GM23338 (cell line): ENCODE data around the gene B3GALNT1. TPM values are rescaled to one million over a fixed set of nuclear protein-coding genes. Genes with fewer than 3 reads are reported as not detected.

Experiments used
- ATAC-seq: fragments of 200-7000 bp; cut with Tn5 transposase; 3 replicates; pipeline ENCODE4 v1.9.1; 2020
- DNase-seq: peaks from one replicate; pipeline ENCODE4 v3.0.0-alpha.2; 2015; ENCODE audit warnings: low spot score
- H2AFZ ChIP-seq: fragments of 200-600 bp; sonication (generic); 2 replicates; pipeline ENCODE4 v1.8.0; 2016; ENCODE audit warnings: antibody characterized with exemption, mild to moderate bottlenecking, moderate library complexity
- H3F3A ChIP-seq: fragments of 200-600 bp; sonication (generic); replicated peaks from 2 replicates; pipeline ENCODE4 v1.8.0; 2017; ENCODE audit warnings: antibody characterized with exemption, mixed run types, low read depth
- H3K27ac ChIP-seq: fragments of 200-600 bp; sonication (generic); 2 replicates; pipeline ENCODE4 v1.6.1; 2016; ENCODE audit warnings: low read depth
- H3K27me3 ChIP-seq: fragments of 200-600 bp; sonication (generic); 2 replicates; pipeline ENCODE4 v1.8.0; 2016; ENCODE audit warnings: mild to moderate bottlenecking, mixed run types, moderate library complexity; ENCODE audit not compliant: insufficient read depth
- H3K36me3 ChIP-seq: fragments of 200-600 bp; sonication (generic); 2 replicates; pipeline ENCODE4 v1.8.0; 2016; ENCODE audit warnings: mild to moderate bottlenecking; ENCODE audit not compliant: insufficient read depth
- H3K4me1 ChIP-seq: fragments of 200-600 bp; sonication (generic); 2 replicates; pipeline ENCODE4 v1.8.0; 2016; ENCODE audit warnings: mild to moderate bottlenecking, moderate library complexity; ENCODE audit not compliant: insufficient read depth
- H3K4me2 ChIP-seq: fragments of 200-600 bp; sonication (generic); 2 replicates; pipeline ENCODE4 v1.7.1; 2017; ENCODE audit warnings: mixed run types
- H3K4me3 ChIP-seq: fragments of 200-600 bp; sonication (generic); 2 replicates; pipeline ENCODE4 v1.6.1; 2016; ENCODE audit warnings: mixed run types
- H3K79me2 ChIP-seq: fragments of 200-600 bp; sonication (generic); replicated peaks from 2 replicates; pipeline ENCODE4 v1.8.0; 2017; ENCODE audit warnings: mild to moderate bottlenecking; ENCODE audit not compliant: insufficient read depth
- H3K9me2 ChIP-seq: fragments of 200-600 bp; sonication (generic); 2 replicates; pipeline ENCODE4 v1.8.0; 2017; ENCODE audit not compliant: insufficient read depth
- H4K20me1 ChIP-seq: fragments of 200-600 bp; sonication (generic); replicated peaks from 2 replicates; pipeline ENCODE4 v1.8.0; 2017; ENCODE audit warnings: mild to moderate bottlenecking; ENCODE audit not compliant: insufficient read depth
- H3K27ac Mint-ChIP-seq: 2 replicates; pipeline ENCODE4 v1.8.0; 2020; ENCODE audit warnings: inconsistent platforms, mild to moderate bottlenecking, moderate library complexity, mixed read lengths
- H3K27me3 Mint-ChIP-seq: 3 replicates; pipeline ENCODE4 v1.8.0; 2022; ENCODE audit warnings: low read depth, mild to moderate bottlenecking, moderate library complexity, mixed read lengths, inconsistent platforms; ENCODE audit not compliant: insufficient read depth, poor library complexity
- H3K36me3 Mint-ChIP-seq: 3 replicates; pipeline ENCODE4 v1.8.0; 2021; ENCODE audit warnings: low read depth, mild to moderate bottlenecking, inconsistent platforms, moderate library complexity, mixed read lengths
- H3K4me1 Mint-ChIP-seq: 3 replicates; pipeline ENCODE4 v1.8.0; 2020; ENCODE audit warnings: mild to moderate bottlenecking, inconsistent platforms, mixed read lengths
- H3K4me3 Mint-ChIP-seq: 3 replicates; pipeline ENCODE4 v1.8.0; 2021; ENCODE audit warnings: moderate library complexity, mild to moderate bottlenecking, inconsistent platforms, mixed read lengths
- H3K9me3 Mint-ChIP-seq: 3 replicates; pipeline ENCODE4 v1.8.0; 2020; ENCODE audit warnings: moderate library complexity, mild to moderate bottlenecking, inconsistent platforms, mixed read lengths
- EZH2 ChIP-seq: fragments of 200-600 bp; sonication (generic); IDR thresholded peaks from one replicate; pipeline ENCODE4 v1.8.0; 2017; ENCODE audit warnings: antibody characterized with exemption, mild to moderate bottlenecking, low read depth; ENCODE audit not compliant: unreplicated experiment
- polyA plus RNA-seq: library from polyadenylated mRNA; unstranded; fragments of >200 nt; fragmentation: Nextera tagmentation; extraction: Ambion mirVana; gene quantifications from 2 replicates; pipeline ENCODE4 v1.2.1, GENCODE V29; 2016
- total RNA-seq: library from RNA; depleted of rRNA; stranded (reverse); fragments of >200 nt; shearing (Covaris generic); gene quantifications from 2 replicates; pipeline ENCODE4 v1.2.3, GENCODE V29; 2014
- TF ChIP-seq, protein P1 (sequence below): fragments of 250-450 bp; sonication (Bioruptor Pico); IDR thresholded peaks from 2 replicates; pipeline ENCODE4 v1.5.0; 2020; ENCODE audit warnings: mild to moderate bottlenecking, moderate library complexity
- TF ChIP-seq, protein P2 (sequence below): IDR thresholded peaks from one replicate; pipeline ENCODE4 v1.6.1; 2018; ENCODE audit warnings: antibody characterized with exemption; ENCODE audit not compliant: unreplicated experiment
- TF ChIP-seq, protein P3 (sequence below), 2 experiments: fragments of 200-600 bp in 1 of 2; sonication (generic) in 1 of 2; conservative IDR thresholded peaks; 2 replicates each; pipeline versions ENCODE4 v1.5.1 to v1.6.1; 2016 to 2017; ENCODE audit warnings: antibody characterized with exemption in 2 of 2, low read depth in 2 of 2, mild to moderate bottlenecking in 2 of 2, moderate library complexity in 1 of 2

Gene B3GALNT1
- total and polyA plus RNA-seq, 2 experiments from 2014 or later: 3.3 to 5.9 TPM

DNA sequence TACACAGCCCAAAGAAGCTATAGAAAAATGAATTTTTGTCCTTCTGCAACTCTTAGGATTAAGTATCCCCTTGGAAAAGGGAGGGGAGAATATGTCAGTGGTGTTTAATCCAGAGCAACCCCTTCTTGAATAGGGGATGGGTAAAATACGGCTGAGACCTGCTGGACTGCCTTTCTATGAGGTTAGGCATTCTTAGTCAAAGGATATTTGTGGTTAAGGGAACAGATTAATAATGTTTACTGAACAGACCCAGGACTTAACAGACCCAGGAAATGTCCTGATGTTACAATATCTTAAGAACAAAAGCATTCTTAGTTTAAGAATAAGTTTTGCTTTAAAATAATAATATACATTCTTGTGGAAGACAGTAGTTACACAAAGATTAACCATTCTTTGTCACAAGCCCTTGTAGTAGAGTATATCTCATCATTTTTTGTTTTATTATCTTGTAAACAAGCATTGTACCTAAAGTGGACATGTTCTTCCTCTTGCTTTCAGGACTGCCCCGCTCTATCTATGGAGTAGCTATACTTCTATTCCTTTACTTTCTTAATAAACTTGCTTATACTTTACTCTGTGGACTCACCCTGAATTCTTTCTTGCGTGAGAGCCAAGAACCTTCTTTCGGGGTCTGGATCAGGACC is 43.8 kb upstream of the B3GALNT1 start (continued):
- TF ChIP-seq, protein P1, sequence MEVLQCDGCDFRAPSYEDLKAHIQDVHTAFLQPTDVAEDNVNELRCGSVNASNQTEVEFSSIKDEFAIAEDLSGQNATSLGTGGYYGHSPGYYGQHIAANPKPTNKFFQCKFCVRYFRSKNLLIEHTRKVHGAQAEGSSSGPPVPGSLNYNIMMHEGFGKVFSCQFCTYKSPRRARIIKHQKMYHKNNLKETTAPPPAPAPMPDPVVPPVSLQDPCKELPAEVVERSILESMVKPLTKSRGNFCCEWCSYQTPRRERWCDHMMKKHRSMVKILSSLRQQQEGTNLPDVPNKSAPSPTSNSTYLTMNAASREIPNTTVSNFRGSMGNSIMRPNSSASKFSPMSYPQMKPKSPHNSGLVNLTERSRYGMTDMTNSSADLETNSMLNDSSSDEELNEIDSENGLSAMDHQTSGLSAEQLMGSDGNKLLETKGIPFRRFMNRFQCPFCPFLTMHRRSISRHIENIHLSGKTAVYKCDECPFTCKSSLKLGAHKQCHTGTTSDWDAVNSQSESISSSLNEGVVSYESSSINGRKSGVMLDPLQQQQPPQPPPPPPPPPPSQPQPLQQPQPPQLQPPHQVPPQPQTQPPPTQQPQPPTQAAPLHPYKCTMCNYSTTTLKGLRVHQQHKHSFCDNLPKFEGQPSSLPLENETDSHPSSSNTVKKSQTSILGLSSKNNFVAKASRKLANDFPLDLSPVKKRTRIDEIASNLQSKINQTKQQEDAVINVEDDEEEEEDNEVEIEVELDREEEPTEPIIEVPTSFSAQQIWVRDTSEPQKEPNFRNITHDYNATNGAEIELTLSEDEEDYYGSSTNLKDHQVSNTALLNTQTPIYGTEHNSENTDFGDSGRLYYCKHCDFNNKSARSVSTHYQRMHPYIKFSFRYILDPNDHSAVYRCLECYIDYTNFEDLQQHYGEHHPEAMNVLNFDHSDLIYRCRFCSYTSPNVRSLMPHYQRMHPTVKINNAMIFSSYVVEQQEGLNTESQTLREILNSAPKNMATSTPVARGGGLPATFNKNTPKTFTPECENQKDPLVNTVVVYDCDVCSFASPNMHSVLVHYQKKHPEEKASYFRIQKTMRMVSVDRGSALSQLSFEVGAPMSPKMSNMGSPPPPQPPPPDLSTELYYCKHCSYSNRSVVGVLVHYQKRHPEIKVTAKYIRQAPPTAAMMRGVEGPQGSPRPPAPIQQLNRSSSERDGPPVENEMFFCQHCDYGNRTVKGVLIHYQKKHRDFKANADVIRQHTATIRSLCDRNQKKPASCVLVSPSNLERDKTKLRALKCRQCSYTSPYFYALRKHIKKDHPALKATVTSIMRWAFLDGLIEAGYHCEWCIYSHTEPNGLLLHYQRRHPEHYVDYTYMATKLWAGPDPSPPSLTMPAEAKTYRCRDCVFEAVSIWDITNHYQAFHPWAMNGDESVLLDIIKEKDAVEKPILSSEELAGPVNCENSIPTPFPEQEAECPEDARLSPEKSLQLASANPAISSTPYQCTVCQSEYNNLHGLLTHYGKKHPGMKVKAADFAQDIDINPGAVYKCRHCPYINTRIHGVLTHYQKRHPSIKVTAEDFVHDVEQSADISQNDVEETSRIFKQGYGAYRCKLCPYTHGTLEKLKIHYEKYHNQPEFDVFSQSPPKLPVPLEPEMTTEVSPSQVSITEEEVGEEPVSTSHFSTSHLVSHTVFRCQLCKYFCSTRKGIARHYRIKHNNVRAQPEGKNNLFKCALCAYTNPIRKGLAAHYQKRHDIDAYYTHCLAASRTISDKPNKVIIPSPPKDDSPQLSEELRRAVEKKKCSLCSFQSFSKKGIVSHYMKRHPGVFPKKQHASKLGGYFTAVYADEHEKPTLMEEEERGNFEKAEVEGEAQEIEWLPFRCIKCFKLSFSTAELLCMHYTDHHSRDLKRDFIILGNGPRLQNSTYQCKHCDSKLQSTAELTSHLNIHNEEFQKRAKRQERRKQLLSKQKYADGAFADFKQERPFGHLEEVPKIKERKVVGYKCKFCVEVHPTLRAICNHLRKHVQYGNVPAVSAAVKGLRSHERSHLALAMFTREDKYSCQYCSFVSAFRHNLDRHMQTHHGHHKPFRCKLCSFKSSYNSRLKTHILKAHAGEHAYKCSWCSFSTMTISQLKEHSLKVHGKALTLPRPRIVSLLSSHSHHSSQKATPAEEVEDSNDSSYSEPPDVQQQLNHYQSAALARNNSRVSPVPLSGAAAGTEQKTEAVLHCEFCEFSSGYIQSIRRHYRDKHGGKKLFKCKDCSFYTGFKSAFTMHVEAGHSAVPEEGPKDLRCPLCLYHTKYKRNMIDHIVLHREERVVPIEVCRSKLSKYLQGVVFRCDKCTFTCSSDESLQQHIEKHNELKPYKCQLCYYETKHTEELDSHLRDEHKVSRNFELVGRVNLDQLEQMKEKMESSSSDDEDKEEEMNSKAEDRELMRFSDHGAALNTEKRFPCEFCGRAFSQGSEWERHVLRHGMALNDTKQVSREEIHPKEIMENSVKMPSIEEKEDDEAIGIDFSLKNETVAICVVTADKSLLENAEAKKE (CRISPR knock-in tag): no peak

DNA sequence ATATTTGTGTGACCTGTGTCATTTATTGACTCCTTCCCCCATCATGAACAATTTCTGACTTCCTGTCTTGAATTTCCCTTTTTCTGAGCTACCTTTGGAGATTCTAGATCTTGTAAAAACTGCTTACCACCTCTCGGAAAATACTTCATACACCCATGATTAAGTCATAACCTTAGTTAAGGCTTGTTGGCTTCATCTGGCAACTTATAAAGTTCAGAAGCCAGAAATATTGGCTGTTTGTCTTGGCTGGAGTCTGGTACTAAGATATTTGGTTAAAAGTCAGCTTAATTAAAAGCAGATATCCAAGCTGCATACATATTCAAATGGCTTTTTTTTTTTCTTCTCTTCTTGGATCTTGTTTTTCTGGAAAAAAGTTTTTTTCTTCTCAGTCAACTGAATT is 37.3 kb upstream of the B3GALNT1 start:
- no peak overlapping the region for H3K4me3 Mint-ChIP-seq
- H3K79me2 ChIP-seq: no peaks in the 10 kb centered on the region
- no peaks in the 10 kb centered on the region for H4K20me1 ChIP-seq
- H3K4me1 ChIP-seq: no peaks in the 10 kb centered on the region
- ATAC-seq: no peak
- H3K27me3 Mint-ChIP-seq: no peaks in the 10 kb centered on the region
- H3K4me2 ChIP-seq: no peak overlapping the region
- peaks cover 7% of the 10 kb centered on the region for H3K36me3 Mint-ChIP-seq
- peaks cover 18% of the 10 kb centered on the region; the same call in 2 of the 3 replicates for H3K9me3 Mint-ChIP-seq
- no peaks in the 10 kb centered on the region for H3F3A ChIP-seq
- no peak overlapping the region for H3K4me3 ChIP-seq
- no peak overlapping the region for H3K27ac Mint-ChIP-seq
- H3K9me2 ChIP-seq: peaks cover 9% of the 10 kb centered on the region; the same call in 1 of the 2 replicates
- no peak overlapping the region for H2AFZ ChIP-seq
- DNase-seq: no peak
- H3K27me3 ChIP-seq: no peaks in the 10 kb centered on the region
- H3K4me1 Mint-ChIP-seq: peaks cover 4% of the 10 kb centered on the region; the same call in 2 of the 3 replicates
- no peak overlapping the region for H3K27ac ChIP-seq
- H3K36me3 ChIP-seq: no peaks in the 10 kb centered on the region; the same call in 1 of the 2 replicates
- TF ChIP-seq, protein P2, sequence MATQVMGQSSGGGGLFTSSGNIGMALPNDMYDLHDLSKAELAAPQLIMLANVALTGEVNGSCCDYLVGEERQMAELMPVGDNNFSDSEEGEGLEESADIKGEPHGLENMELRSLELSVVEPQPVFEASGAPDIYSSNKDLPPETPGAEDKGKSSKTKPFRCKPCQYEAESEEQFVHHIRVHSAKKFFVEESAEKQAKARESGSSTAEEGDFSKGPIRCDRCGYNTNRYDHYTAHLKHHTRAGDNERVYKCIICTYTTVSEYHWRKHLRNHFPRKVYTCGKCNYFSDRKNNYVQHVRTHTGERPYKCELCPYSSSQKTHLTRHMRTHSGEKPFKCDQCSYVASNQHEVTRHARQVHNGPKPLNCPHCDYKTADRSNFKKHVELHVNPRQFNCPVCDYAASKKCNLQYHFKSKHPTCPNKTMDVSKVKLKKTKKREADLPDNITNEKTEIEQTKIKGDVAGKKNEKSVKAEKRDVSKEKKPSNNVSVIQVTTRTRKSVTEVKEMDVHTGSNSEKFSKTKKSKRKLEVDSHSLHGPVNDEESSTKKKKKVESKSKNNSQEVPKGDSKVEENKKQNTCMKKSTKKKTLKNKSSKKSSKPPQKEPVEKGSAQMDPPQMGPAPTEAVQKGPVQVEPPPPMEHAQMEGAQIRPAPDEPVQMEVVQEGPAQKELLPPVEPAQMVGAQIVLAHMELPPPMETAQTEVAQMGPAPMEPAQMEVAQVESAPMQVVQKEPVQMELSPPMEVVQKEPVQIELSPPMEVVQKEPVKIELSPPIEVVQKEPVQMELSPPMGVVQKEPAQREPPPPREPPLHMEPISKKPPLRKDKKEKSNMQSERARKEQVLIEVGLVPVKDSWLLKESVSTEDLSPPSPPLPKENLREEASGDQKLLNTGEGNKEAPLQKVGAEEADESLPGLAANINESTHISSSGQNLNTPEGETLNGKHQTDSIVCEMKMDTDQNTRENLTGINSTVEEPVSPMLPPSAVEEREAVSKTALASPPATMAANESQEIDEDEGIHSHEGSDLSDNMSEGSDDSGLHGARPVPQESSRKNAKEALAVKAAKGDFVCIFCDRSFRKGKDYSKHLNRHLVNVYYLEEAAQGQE: no peak
- no peak for TF ChIP-seq EZH2
- TF ChIP-seq, protein P3, sequence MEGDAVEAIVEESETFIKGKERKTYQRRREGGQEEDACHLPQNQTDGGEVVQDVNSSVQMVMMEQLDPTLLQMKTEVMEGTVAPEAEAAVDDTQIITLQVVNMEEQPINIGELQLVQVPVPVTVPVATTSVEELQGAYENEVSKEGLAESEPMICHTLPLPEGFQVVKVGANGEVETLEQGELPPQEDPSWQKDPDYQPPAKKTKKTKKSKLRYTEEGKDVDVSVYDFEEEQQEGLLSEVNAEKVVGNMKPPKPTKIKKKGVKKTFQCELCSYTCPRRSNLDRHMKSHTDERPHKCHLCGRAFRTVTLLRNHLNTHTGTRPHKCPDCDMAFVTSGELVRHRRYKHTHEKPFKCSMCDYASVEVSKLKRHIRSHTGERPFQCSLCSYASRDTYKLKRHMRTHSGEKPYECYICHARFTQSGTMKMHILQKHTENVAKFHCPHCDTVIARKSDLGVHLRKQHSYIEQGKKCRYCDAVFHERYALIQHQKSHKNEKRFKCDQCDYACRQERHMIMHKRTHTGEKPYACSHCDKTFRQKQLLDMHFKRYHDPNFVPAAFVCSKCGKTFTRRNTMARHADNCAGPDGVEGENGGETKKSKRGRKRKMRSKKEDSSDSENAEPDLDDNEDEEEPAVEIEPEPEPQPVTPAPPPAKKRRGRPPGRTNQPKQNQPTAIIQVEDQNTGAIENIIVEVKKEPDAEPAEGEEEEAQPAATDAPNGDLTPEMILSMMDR (conservative IDR thresholded peaks at IDR 0.05; ENCODE audit: low read depth in 2 of 2): no peak
